Superior temporal gyrus (tissue), 1 donor: ENCODE measurements around the gene UBE2R2.
A peak's percentile ranks its signal among the peaks of the same experiment; 100 is the strongest.
"Not testable (repeated sequence)": the region's sequence is repeated elsewhere in the genome, so short reads cannot be mapped to it uniquely, and the experiment has no call there.

Experiments used
- DNase-seq: peaks from one replicate; pipeline ENCODE4 v3.0.0-alpha.2; 2016; ENCODE audit errors: extremely low spot score

The UBE2R2 gene

DNA sequence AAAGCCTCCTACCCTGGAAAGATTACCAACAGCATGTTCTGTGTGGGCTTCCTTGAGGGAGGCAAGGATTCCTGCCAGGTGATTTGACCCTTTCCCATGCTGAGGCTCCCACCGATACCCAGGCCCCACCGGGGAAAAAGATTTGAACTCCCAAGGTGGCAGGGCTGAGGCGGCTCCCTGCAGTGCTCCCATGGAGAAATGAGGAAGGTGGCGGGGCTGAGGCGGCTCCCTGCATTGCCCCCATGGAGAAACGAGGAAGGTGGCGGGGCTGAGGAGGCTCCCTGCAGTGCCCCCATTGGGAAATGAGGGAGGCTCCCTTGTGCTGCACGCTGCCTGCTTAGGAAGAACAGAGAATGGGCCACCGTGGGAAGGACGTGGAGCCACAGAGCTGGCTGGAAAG, 18.4 kb upstream of the UBE2R2 start:
- no peak for DNase-seq

GRCh38 chr9:33799928-33800704, 16.8 kb upstream of the UBE2R2 start:
- DNase-seq: no peak

- no peak for DNase-seq
Measured at GRCh38 chr9:33800886-33801285, 16.1 kb upstream of the UBE2R2 start.

DNA sequence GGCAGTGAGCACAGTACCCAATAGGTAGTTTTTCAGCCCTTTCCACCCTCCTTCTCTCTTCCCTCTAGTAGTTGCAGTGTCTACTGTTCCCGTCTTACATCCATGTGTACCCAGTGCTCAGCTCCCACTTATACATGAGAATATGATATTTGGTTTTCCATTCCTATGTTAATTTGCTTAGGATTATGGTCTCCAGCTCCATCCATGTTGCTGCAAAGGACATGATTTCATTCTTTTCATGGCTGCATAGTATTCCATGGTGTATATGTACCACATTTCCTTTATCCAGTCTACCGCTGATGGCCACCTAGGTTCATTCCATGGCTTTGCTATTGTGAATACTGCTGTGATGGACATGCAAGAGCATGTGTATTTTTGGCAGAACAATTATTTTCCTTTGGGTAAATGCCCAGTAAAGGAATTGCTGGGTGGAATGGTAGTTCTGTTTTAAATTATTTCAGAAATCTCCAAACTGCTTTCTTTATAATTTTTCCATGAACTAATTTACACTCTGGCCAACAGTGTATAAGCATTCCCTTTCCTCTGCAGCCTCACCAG, 14.9 kb upstream of the UBE2R2 start:
- DNase-seq: not testable (repeated sequence)

DNA sequence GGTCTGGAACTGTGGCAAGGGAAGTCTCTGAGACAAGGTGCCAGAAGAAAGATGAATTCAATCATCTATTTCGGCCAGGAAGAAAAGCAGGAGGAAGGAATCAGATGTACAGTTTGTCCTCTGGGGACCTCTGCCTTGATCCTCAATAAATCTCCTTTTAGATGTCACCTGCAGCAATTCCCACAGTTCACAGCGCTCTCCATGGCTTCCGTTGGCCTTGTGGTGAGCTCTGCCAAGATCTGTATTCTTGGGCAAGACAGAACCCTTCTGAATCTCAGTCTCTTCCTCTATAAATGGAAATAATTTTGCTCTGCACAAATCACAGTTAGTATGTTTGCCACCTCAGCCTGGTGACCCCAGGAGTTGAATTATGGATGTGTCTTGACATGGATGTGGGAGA, 12.8 kb upstream of the UBE2R2 start:
- not testable (repeated sequence) for DNase-seq

DNA sequence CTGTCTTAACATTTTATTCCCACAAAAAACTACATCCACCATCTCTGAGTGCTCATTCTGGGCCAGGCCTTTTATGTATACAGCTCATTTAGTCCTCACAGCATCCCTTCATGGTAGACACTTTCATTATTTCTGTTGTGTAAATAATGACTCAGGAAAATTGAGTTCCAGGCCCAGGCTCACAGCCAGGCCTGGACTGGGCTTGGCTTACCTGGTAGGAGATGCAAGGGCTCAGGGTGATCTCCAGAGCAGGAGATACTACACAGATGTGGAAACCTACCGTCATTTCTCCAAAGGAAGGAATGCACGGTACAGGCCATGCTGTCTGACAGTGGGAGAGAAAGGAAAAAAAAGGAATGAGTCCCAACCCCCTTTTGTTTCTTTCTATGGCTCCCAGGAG, 9.8 kb upstream of the UBE2R2 start:
- not testable (repeated sequence) for DNase-seq

DNA sequence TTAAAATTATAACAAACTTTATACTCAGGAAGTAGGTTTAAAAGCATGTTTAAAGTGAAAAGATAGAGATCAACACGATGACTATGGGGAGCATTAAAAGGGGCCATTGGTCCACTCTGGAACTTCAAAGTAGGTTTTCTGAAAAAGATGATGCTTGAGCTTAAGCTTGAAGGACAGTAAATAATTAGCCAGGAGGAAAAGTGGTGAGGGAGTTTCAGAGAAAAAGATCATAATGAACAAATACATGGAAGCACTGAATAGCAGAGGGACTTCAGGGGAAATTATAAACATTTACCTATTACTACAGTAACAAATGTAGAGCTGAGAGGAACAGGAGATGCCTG, 8.0 kb upstream of the UBE2R2 start:
- DNase-seq: not testable (repeated sequence)

- no peak for DNase-seq
Measured at GRCh38 chr9:33809506-33809905, 7.5 kb upstream of the UBE2R2 start.

DNA sequence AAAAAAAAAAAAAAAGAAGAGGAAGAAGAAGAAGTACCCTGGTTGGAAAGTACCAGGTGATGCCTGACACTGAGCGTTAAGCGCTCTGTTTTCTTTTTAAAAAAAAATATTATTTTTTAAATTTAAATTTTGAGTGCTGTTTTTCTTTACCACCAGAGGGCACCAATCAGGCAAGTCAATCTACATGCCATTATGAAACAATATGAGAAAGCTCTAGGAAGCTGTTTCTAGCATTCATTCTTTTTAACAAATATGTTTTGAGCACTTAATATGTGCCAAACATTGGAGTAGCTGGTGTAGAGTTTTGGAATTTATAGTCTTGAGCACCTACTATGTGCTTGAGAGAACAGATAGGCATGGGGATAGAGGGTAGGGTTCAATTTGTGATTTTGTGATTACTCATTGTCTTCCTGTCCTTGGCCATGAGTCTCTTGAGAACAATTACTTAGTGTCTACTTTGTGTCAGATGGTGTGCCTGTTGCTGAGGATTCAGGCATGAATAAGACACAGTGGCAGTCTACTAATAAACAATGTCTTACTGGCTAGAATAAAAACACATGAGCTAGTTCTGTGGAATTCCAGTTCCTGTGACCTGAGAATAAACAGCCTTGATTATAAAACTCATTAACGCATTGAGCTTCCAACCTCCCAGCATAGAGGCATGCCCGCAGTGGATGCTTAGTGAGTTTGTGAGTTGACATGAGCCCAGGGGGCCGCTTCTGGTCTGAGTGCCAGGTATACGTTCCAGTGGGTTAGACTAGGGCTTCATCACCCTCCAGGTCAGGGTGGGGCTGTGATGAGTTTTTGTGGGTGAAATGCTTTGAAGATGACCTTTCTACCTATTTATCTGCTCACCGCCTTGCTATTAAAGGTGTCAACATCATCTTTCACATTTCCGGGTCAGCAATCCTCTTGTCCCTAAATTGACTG, 3.0 kb upstream of the UBE2R2 start:
- DNase-seq: peak; percentile 91

DNA sequence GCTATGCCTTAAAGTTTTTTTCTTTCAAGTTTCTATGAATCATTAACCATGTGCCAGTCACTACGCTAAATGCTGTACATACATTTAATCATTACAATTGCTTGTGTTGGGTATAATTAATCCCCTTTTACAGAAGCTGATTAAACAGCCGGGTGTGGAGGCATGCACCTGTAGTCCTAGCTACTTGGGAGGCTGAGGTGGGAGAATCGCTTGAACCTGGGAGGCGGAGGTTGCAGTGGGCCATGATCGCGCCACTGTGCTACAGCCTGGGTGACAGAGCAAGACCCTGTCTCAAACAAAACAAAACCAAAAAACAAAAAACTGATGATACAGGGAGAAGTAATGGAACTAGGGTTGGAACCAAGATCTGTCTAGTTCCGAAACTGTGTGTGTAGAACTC, 1.2 kb upstream of the UBE2R2 start:
- no peak for DNase-seq

DNA sequence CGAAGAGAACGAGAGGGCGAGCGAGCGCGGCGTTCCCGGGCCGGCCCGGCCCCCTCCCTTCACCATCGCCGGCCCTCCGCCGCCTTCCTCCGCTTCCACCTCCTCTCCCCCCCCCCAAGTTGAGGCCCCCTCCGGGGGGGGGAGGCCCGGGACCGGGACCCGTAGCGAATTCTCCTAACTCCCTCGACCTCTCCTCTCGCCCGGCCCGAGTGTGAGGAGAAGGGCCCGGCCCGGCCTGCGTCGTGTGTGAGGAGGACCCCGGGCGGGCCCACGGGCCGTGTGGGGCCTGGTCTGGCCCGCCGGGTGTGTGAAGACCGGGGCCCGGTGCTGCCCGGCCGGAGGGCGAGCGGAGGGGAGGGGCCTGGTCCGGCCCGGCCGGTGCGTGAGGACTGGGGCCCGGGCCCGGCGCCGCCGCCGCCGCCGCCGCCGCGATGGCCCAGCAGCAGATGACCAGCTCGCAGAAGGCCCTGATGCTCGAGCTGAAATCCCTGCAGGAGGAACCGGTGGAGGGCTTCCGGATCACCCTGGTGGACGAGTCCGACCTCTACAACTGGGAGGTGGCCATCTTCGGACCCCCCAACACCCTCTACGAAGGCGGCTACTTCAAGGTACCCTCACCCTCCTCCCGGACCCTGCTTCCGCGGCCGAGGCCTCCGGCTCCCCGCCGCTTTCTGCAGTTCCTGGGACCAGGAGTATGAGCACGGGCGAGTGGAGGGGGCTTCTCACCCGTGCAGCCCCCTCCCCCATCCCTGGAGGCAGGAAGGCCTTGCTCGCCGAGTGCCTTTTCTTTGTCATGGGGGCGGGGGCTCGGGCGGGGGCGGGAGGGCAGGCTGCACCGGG, 587 bp downstream of the UBE2R2 start:
- peak; percentile 40 for DNase-seq

- peak; percentile 49 for DNase-seq
Measured at GRCh38 chr9:33818167-33818846, 1.3 kb downstream of the UBE2R2 start.

DNA sequence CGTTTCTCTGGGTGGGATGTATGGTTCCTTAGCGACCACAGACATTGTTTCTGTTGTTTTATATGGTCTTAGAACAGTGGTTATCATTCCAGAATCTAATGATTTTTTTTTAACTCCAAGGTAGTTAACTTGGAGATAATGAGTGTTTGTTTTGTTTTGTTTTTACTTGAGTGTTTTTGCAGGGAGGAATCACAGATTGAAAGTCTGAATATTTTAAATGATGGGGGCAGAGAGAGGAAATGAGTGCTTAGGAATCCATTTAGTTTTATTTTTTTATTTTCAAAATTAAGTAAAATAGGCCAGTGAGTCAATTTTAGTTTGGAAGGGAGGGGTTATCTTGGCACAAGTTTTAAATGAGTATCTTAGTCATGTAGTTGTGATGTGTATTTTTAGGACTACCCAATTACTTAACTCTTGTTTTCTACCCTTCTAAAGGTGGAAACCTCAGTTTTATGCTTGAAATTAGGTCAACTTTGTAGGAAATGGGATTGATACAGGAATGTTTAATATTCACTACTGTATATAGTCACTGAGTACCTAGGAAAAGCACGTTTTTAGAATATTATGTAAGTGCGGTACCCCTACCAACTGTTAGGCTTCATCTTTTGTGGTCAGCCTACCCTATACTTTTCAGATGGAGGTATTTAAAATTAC, 2.0 kb downstream of the UBE2R2 start:
- DNase-seq: peak; percentile 46

DNA sequence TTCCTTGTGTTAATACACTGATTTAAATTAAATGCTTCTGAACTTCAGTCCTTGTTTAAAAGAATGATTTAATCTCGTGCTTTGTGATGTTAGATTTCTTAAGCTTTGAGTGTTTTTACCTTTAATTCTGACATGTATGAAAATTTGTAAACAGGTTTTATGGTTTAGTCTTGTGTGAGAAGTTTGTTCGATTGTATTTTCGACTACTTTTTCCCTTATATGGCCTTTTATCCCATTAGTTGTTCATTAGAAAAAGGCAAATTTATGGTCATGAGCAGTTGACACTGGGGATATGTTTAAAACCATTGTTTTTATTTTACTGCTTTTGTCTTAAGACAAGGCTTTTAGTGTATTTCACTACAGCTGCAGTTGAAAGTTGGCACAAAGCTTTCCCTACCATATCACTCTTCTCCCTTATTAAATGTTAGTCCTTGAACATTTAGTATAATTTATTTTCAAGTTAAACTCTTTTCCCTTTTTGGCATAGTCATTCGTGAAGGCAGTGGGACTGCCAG, 3.3 kb downstream of the UBE2R2 start:
- peak; percentile 71 for DNase-seq

DNA sequence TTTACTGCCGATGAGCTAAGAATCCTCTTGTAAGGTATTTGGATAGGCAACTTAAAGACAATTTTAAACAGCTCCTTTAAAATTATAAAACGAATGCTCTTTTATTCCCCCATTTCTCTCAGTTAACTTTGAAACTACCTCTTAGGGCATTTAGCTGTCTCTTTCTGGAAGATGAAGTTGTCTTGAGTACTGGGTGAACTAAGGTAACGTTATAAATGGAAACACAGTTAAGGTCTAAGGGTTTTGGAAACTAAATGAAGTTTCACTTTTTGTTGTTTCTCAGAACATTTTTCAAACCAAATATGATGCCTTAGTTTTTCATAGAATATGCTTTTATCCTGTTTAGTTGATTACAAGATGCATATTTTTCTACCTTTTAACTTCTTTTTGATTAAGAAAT, 6.8 kb downstream of the UBE2R2 start:
- DNase-seq: no peak

DNA sequence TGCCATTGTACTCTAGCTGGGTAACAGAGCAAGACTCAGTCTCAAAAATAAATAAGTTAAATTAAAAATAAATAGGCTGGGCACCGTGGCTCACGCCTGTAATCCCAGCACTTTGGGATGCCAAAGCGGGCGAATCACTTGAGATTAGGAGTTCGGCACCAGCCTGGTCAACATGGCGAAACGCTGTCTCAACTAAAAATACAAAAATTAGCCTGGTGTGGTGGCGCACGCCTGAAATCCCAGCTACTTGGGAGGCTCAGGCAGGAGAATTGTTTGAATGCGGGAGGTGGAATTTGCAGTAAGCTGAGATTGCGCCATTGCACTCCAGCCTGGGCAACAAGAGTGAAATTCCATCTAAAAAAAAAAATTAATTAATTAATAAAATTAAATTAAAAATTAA, 10.3 kb downstream of the UBE2R2 start:
- not testable (repeated sequence) for DNase-seq

GRCh38 chr9:33829641-33830230, 12.8 kb downstream of the UBE2R2 start:
- not testable (repeated sequence) for DNase-seq

- DNase-seq: no peak
Measured at GRCh38 chr9:33835625-33836260, 18.8 kb downstream of the UBE2R2 start.

DNA sequence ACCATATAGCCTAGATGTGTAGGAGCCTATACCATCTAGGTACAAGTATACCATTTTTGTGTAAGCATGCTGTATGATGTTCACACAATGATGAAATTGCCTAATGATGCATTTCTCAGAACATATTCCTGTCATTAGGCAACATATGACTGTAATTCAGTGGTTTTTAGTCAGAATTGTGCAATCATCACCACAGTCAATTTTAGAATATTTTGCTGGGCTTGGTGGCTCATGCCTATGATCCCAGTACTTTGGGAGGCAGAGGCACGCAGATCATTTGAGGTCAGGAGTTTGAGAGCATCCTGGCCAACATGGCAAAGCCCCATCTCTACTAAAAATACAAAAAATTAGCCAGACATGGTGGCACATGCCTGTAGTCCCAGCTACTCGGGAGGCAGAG, 19.3 kb downstream of the UBE2R2 start:
- not testable (repeated sequence) for DNase-seq
